Caco-2 (cell line): ENCODE measurements around the gene MYO9A. TPM values are rescaled to one million over a fixed set of nuclear protein-coding genes. Genes with fewer than 3 reads are reported as not detected.

Experiments used
- BruUV-seq: library from RNA; stranded (reverse); fragments of 400-500 nt; replicated peaks from 2 replicates; lab custom pipeline; 2021; lab: Mats Ljungman, UMichigan
- CTCF ChIA-PET: fragments of 300-600 bp; sonication (Branson Sonifier 250); formaldehyde crosslinking; loops from one replicate; lab custom pipeline; 2022; ENCODE audit warnings: antibody characterized with exemption; lab: Charles Lee
- POLR2A ChIA-PET: fragments of 300-600 bp; sonication (Branson Sonifier 250); formaldehyde crosslinking; loops from one replicate; lab custom pipeline; 2022; ENCODE audit warnings: antibody characterized with exemption; lab: Charles Lee
- DNase-seq, 2 experiments: peaks; one replicate each; pipeline versions ENCODE4 v3.0.0 to v3.0.0-alpha.2; 2020 to 2022
- H3K27me3 ChIP-seq: replicated peaks from 2 replicates; pipeline ENCODE4 v1.6.0; 2011; ENCODE audit warnings: low read length; ENCODE audit not compliant: control insufficient read depth, insufficient read depth
- H3K36me3 ChIP-seq: 2 replicates; pipeline ENCODE4 v1.5.1; 2011; ENCODE audit warnings: low read length; ENCODE audit not compliant: control insufficient read depth, insufficient read depth
- H3K4me1 ChIP-seq: fragments of 250-450 bp; sonication (Bioruptor Pico); 2 replicates; pipeline ENCODE4 v1.5.1; 2020; ENCODE audit warnings: mild to moderate bottlenecking
- H3K4me3 ChIP-seq: 2 replicates; pipeline ENCODE4 v1.5.1; 2011; ENCODE audit warnings: low read depth, mild to moderate bottlenecking, control low read depth, low read length
- H3K9me3 ChIP-seq: fragments of 250-450 bp; sonication (Bioruptor Pico); 2 replicates; pipeline ENCODE4 v1.5.1; 2020; ENCODE audit warnings: mild to moderate bottlenecking, moderate library complexity
- H3K27ac Mint-ChIP-seq: one replicate; pipeline ENCODE4 v1.8.0; 2022; ENCODE audit warnings: mixed read lengths; ENCODE audit not compliant: unreplicated experiment
- H3K27me3 Mint-ChIP-seq: one replicate; pipeline ENCODE4 v1.8.0; 2022; ENCODE audit warnings: mixed read lengths; ENCODE audit not compliant: insufficient read depth, unreplicated experiment
- H3K36me3 Mint-ChIP-seq: one replicate; pipeline ENCODE4 v1.8.0; 2022; ENCODE audit warnings: mild to moderate bottlenecking, mixed read lengths; ENCODE audit not compliant: insufficient read depth, unreplicated experiment
- H3K4me1 Mint-ChIP-seq: one replicate; pipeline ENCODE4 v1.8.0; 2022; ENCODE audit warnings: low read depth, mixed read lengths; ENCODE audit not compliant: unreplicated experiment
- H3K4me3 Mint-ChIP-seq: one replicate; pipeline ENCODE4 v1.8.0; 2022; ENCODE audit warnings: mild to moderate bottlenecking, moderate library complexity, mixed read lengths; ENCODE audit not compliant: unreplicated experiment
- H3K9me3 Mint-ChIP-seq: one replicate; pipeline ENCODE4 v1.8.0; 2022; ENCODE audit warnings: mixed read lengths; ENCODE audit not compliant: unreplicated experiment
- CTCF ChIP-seq, 2 experiments: fragments of 200-600 bp in 1 of 2; IDR thresholded peaks; 1 replicate in 1 of 2; 2 replicates in 1 of 2; pipeline versions ENCODE4 v1.5.1 to v1.8.0; 2011 to 2022; ENCODE audit warnings: antibody characterized with exemption in 1 of 2, control low read depth in 1 of 2, inconsistent platforms in 1 of 2, low read depth in 1 of 2, low read length in 1 of 2, mild to moderate bottlenecking in 1 of 2, moderate library complexity in 1 of 2; ENCODE audit not compliant: insufficient read depth in 1 of 2, severe bottlenecking in 1 of 2, unreplicated experiment in 1 of 2
- intact Hi-C: fragments of 100-400 bp; cut with micrococcal nuclease; formaldehyde crosslinking; loops from one replicate; pipeline ENCODE4 v1.10.0; 2022; ENCODE audit not compliant: unreplicated experiment
- total RNA-seq: library from RNA; stranded (reverse); gene quantifications from 2 replicates; pipeline ENCODE4 v1.2.3, GENCODE V29; 2022

MYO9A gene
- total RNA-seq, 1 experiment from 2014 or later, result 71.9 TPM

- DNase-seq, result no peak
- H3K27me3 ChIP-seq, result no peaks in the 10 kb centered on the region; the same call in 1 of the 2 replicates
- no TSS peak for BruUV-seq
- H3K9me3 ChIP-seq, result peaks cover 6% of the 10 kb centered on the region
- peaks cover 37% of the 10 kb centered on the region for H3K4me1 ChIP-seq
- Mint-ChIP-seq H3K27me3 (no peaks in the 10 kb centered on the region), H3K4me3 (no peak overlapping the region), H3K36me3 (no peaks in the 10 kb centered on the region), H3K4me1 (peaks cover 26% of the 10 kb centered on the region), H3K27ac (no peak overlapping the region), H3K9me3 (peaks cover 13% of the 10 kb centered on the region)
- H3K4me3 ChIP-seq, result no peak overlapping the region
- intact Hi-C loops, result no loop called here
- peaks cover 1% of the 10 kb centered on the region; the same call in 1 of the 2 replicates for H3K36me3 ChIP-seq
- CTCF ChIA-PET, result no interaction called here
- no peak for TF ChIP-seq CTCF (IDR thresholded peaks at IDR 0.05; ENCODE audit: insufficient read depth in 1 of 2, low read depth in 1 of 2, low read length in 1 of 2, severe bottlenecking in 1 of 2, unreplicated experiment in 1 of 2)
- POLR2A ChIA-PET, result no interaction called here
Observed at GRCh38 chr15:72063186-72063585, 54.8 kb downstream of the MYO9A start.

DNA sequence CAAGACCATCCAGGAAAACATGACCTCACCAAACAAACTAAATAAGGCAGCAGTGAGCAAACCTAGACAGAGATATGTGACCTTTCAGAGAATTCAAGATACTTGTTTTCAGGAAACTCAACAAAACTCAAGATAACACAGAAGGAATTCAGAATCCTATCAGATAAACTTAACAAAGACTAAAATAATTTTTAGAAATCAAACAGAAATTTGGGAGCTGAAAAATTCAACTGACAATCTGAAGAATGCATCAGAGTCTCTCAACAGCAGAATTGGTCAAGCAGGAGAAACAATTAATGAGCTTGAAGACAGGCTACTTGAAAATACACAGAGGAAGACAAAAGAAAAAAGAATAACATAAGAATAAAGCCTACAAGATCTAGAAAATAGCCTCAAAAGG lies 55.6 kb downstream of the MYO9A start:
- Histone ChIP-seq H3K36me3 (peaks cover 1% of the 10 kb centered on the region; the same call in 1 of the 2 replicates), H3K27me3 (no peaks in the 10 kb centered on the region; the same call in 1 of the 2 replicates), H3K4me3 (no peak overlapping the region), H3K9me3 (peaks cover 6% of the 10 kb centered on the region), H3K4me1 (peaks cover 45% of the 10 kb centered on the region)
- Mint-ChIP-seq H3K27me3 (no peaks in the 10 kb centered on the region), H3K9me3 (peaks cover 13% of the 10 kb centered on the region), H3K4me3 (no peak overlapping the region), H3K27ac (peak overlapping the region; percentile 52), H3K4me1 (peaks cover 32% of the 10 kb centered on the region), H3K36me3 (no peaks in the 10 kb centered on the region)
- no peak for DNase-seq
- no peak for TF ChIP-seq CTCF (IDR thresholded peaks at IDR 0.05; ENCODE audit: insufficient read depth in 1 of 2, low read depth in 1 of 2, low read length in 1 of 2, severe bottlenecking in 1 of 2, unreplicated experiment in 1 of 2)
- POLR2A ChIA-PET, result no interaction called here
- intact Hi-C loops, result no loop called here
- BruUV-seq, result no TSS peak
- CTCF ChIA-PET, result no interaction called here

- DNase-seq, result no peak
- H3K36me3 Mint-ChIP-seq, result no peaks in the 10 kb centered on the region
- H3K4me3 Mint-ChIP-seq, result no peak overlapping the region
- H3K4me1 Mint-ChIP-seq, result peaks cover 35% of the 10 kb centered on the region
- ChIA-PET POLR2A (no interaction called here), CTCF (no interaction called here)
- Histone ChIP-seq H3K36me3 (peaks cover 1% of the 10 kb centered on the region; the same call in 1 of the 2 replicates), H3K4me3 (no peak overlapping the region), H3K9me3 (peaks cover 6% of the 10 kb centered on the region), H3K27me3 (no peaks in the 10 kb centered on the region; the same call in 1 of the 2 replicates), H3K4me1 (peaks cover 47% of the 10 kb centered on the region)
- no peaks in the 10 kb centered on the region for H3K27me3 Mint-ChIP-seq
- intact Hi-C loops, result no loop called here
- peaks cover 13% of the 10 kb centered on the region for H3K9me3 Mint-ChIP-seq
- peak overlapping the region; percentile 39 for H3K27ac Mint-ChIP-seq
- BruUV-seq, result no TSS peak
- no peak for TF ChIP-seq CTCF (IDR thresholded peaks at IDR 0.05; ENCODE audit: insufficient read depth in 1 of 2, low read depth in 1 of 2, low read length in 1 of 2, severe bottlenecking in 1 of 2, unreplicated experiment in 1 of 2)
Observed at GRCh38 chr15:72060687-72061250, 57.2 kb downstream of the MYO9A start.
